Left ventricle myocardium inferior (tissue), 1 donor: ENCODE measurements around the gene SLC7A5. TPM values are rescaled to one million over a fixed set of nuclear protein-coding genes. Genes with fewer than 3 reads are reported as not detected.
"Not testable (repeated sequence)": the region's sequence is repeated elsewhere in the genome, so short reads cannot be mapped to it uniquely, and the experiment has no call there.

Experiments
- DNase-seq: peaks from one replicate; pipeline ENCODE4 v3.0.0-alpha.2; 2020
- H3K27ac ChIP-seq: fragments of 200-600 bp; replicated peaks from 2 replicates; pipeline ENCODE4 v1.8.0; 2021
- H3K27me3 ChIP-seq: fragments of 200-600 bp; 2 replicates; pipeline ENCODE4 v1.8.0; 2021; ENCODE audit warnings: low read depth
- H3K36me3 ChIP-seq: fragments of 200-600 bp; 2 replicates; pipeline ENCODE4 v1.8.0; 2021
- H3K4me1 ChIP-seq: fragments of 200-600 bp; 2 replicates; pipeline ENCODE4 v1.8.0; 2021
- H3K4me3 ChIP-seq: fragments of 200-600 bp; 2 replicates; pipeline ENCODE4 v1.8.0; 2021; ENCODE audit warnings: mild to moderate bottlenecking, moderate library complexity
- H3K9me3 ChIP-seq: fragments of 200-600 bp; replicated peaks from 2 replicates; pipeline ENCODE4 v1.8.0; 2021
- intact Hi-C: fragments of 100-400 bp; cut with micrococcal nuclease; formaldehyde crosslinking; loops from one replicate; pipeline ENCODE4 v1.11.0; 2022
- total RNA-seq: library from RNA; stranded (reverse); fragmentation: NEBNext Ultra II Directional; extraction: Animal tissue kit (Norgen Biotek cat#: 25700); gene quantifications from one replicate; pipeline ENCODE4 v1.2.1, GENCODE V29; 2021
- TF ChIP-seq, protein P1 (sequence below): fragments of 200-600 bp; IDR thresholded peaks from 2 replicates; pipeline ENCODE4 v1.8.0; 2021; ENCODE audit warnings: antibody characterized with exemption, mild to moderate bottlenecking, borderline replicate concordance
- donor health status: DM: no; HTN: yes; CAD: no; lungs with severe emphysema.

Gene SLC7A5
- total RNA-seq, 1 donor from 2014 or later = 4.6 TPM

DNA sequence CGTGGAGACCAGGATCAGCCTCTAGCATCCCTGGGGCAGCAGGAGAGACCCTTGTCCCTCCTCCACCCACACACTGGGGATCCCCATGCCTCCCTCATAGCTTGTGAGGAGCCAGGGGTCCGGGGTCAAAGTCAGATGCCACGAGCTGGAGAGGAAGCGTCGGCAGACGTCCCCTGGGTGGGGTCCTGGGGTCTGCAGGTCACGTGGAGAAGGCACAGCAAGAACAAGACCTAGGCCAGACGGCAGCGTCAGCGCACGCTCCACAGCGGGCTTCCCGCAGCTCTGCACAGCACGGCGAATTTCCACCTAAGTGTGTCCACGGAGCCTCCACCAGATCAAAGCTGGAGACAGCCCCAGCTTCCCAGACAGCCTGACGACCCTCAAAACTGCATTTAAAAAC lies 49.3 kb downstream of the SLC7A5 start:
- DNase-seq = no peak
- intact Hi-C loops = no loop called here
- no peaks in the 10 kb centered on the region for H3K4me1 ChIP-seq
- no peak overlapping the region for H3K4me3 ChIP-seq
- peaks cover 24% of the 10 kb centered on the region for H3K9me3 ChIP-seq
- no peaks in the 10 kb centered on the region for H3K36me3 ChIP-seq
- no peak overlapping the region for H3K27ac ChIP-seq
- peaks cover 27% of the 10 kb centered on the region for H3K27me3 ChIP-seq
- TF ChIP-seq, protein P1, sequence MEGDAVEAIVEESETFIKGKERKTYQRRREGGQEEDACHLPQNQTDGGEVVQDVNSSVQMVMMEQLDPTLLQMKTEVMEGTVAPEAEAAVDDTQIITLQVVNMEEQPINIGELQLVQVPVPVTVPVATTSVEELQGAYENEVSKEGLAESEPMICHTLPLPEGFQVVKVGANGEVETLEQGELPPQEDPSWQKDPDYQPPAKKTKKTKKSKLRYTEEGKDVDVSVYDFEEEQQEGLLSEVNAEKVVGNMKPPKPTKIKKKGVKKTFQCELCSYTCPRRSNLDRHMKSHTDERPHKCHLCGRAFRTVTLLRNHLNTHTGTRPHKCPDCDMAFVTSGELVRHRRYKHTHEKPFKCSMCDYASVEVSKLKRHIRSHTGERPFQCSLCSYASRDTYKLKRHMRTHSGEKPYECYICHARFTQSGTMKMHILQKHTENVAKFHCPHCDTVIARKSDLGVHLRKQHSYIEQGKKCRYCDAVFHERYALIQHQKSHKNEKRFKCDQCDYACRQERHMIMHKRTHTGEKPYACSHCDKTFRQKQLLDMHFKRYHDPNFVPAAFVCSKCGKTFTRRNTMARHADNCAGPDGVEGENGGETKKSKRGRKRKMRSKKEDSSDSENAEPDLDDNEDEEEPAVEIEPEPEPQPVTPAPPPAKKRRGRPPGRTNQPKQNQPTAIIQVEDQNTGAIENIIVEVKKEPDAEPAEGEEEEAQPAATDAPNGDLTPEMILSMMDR = no peak

DNA sequence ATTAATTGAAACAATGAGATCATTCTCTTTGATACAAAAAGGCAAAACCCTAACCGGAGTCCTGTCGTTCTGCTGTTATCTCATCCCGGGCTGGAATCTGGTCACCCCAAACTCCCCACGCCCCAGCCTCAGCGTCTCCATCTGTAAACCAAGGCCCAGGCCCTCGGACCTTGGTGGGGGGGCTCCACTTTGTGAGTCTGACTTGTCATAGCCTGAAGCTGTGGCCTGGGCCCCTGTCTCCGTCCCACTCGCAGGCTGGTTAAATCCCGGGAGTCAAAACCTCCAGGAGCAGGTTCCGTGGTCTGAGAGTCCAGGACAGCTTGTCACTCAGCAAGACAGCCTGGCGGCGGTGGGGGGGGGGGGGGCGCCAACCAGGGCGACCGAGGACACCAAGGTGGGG lies 50.0 kb downstream of the SLC7A5 start:
- TF ChIP-seq, protein P1 = no peak
- H3K27me3 ChIP-seq = peaks cover 20% of the 10 kb centered on the region
- no peaks in the 10 kb centered on the region for H3K4me1 ChIP-seq
- H3K9me3 ChIP-seq = peaks cover 24% of the 10 kb centered on the region
- H3K36me3 ChIP-seq = no peaks in the 10 kb centered on the region
- intact Hi-C loops = no loop called here
- H3K27ac ChIP-seq = no peak overlapping the region
- no peak overlapping the region for H3K4me3 ChIP-seq
- DNase-seq = no peak

DNA sequence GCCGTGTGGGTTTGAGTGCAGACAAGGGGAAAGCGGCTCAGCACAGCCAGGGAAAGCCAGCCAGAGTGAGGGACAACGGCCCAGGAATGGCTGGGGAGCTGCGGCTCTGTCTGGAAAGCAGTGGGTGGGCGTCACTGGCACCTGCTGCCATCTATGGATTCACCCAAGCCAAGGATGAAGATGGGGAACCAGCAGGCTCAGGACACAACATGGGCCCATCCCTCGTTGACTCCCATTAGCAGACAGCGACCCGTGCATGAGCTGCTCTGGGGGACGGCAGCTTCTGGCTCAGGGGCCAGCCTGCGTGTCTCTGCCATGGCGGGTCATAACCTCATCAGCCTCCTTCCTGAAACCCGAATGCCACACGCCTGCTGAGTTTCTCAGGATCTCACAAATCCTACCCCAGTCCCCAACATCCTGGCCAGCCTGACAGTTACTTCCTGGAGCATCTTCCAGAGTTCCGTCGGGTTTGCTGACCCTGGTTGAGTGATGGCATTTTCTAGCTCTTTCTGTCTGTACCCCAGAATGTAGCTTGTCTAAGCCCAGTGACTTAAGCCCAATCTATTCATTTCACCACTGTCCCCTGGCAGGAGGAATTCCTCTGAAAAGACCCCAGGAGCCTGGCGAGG lies 50.7 kb downstream of the SLC7A5 start:
- Histone ChIP-seq H3K4me3 (no peak overlapping the region), H3K36me3 (no peaks in the 10 kb centered on the region), H3K9me3 (peaks cover 24% of the 10 kb centered on the region), H3K27ac (no peak overlapping the region), H3K4me1 (no peaks in the 10 kb centered on the region), H3K27me3 (peaks cover 14% of the 10 kb centered on the region)
- no peak for DNase-seq
- intact Hi-C loops = no loop called here
- TF ChIP-seq, protein P1 = no peak

DNA sequence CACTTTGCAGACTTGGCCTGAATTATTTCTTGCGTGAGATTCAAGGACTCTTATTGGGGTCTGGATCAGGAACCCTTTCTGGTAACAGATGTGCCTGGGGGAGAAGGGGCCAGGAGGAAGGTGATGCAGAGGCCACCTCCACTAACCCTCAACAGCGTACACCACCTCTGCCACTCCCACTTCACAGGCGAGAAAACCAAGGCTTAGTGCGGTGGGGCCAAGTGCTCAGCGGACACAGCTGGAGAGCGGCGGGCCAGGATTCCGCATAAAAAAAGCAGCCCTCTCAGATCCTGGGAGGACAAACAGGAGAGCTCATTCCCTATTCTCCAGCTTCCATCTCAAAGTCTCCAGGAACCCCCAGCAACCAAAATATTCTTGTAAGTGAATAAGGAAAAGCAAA lies 51.4 kb downstream of the SLC7A5 start:
- Histone ChIP-seq H3K4me1 (no peaks in the 10 kb centered on the region), H3K4me3 (no peak overlapping the region), H3K27me3 (peaks cover 6% of the 10 kb centered on the region), H3K9me3 (peaks cover 24% of the 10 kb centered on the region), H3K36me3 (no peaks in the 10 kb centered on the region), H3K27ac (no peak overlapping the region)
- TF ChIP-seq, protein P1 = no peak
- no peak for DNase-seq
- intact Hi-C loops = no loop called here

DNA sequence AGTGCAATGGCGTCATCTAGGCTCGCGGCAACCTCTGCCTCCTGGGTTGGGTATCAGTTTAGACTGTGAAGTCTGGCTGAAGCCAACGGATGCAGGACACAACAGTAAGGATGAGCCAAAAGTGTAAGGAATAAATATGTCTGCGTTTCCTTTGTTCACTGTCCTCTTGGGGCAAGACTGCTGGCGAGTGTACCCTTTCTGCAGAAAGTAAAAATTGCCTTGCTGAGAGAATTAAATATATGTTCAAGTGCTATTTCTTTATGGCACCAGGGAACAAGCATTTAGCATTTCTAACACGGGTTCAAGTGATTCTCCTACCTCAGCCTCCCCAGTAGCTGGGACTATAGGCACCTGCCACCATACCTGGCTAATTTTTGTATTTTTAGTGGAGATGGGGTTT lies 51.9 kb downstream of the SLC7A5 start:
- H3K4me1 ChIP-seq, H3K27ac ChIP-seq, intact Hi-C loops, H3K36me3 ChIP-seq, H3K4me3 ChIP-seq, H3K27me3 ChIP-seq, DNase-seq: not testable (repeated sequence)
- peaks cover 24% of the 10 kb centered on the region for H3K9me3 ChIP-seq

DNA sequence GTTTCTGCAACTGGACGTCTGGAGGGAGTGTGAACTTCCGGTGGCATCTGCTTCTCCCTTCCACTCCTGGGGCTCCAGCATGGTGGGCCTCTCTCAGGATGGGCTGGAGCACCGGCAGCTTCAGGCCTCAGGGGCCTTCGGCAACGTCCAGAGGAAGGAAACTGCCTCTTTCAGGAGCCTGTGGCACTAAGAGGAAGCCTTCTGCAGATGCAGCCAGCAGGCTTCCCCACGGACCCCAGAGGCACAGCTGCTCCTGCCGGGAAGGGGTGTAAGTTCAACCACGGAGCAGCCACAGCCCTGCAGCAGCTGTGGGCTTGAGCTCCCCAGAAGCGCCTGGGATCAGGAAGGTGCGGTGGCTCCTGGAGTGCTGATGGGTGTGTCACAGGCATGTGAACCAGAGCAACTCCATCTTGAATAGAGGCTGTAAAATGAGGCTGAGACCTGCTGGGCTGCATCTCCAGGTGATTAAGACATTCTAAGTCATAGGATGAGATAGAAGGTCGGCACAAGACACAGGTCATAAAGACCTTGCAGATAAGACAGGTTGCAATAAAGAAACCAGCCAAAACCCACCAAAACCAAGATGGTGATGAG lies 52.7 kb downstream of the SLC7A5 start:
- Histone ChIP-seq H3K36me3 (no peaks in the 10 kb centered on the region), H3K27ac (no peak overlapping the region), H3K4me1 (no peaks in the 10 kb centered on the region), H3K27me3 (no peaks in the 10 kb centered on the region), H3K9me3 (peaks cover 24% of the 10 kb centered on the region), H3K4me3 (no peak overlapping the region)
- TF ChIP-seq, protein P1 = no peak
- intact Hi-C loops = no loop called here
- DNase-seq = no peak
